ENCODE measurements around the gene DGKI. TPM values are rescaled to one million over a fixed set of nuclear protein-coding genes. Genes with fewer than 3 reads are reported as not detected.

The DGKI gene
- total RNA-seq, 1 experiment from 2014 or later: not detected

DNA sequence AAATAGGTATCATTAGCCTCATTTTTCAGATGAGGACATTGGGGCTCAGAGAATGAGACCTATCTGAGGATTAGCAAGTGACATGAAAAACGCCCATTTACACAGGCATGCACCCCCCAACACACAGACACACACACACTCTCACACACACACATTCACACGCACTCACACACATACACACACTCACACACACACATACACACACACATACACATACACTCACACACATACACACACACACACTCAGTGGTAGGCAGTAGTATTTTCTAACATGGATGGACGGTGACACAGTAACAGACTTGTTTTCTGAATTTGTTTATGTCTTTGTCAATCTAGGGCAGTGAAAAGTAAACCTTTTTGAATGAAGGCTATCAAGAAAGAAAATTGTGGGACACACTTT is 21.3 kb downstream of the DGKI start:
- Histone ChIP-seq H3K27ac (ENCODE audit: low read length) (no peak overlapping the region), H3K9ac (ENCODE audit: low read length) (no peak overlapping the region), H3K27me3 (ENCODE audit: low read length) (no peaks in the 10 kb centered on the region), H4K20me1 (ENCODE audit: insufficient read depth, low read depth, low read length) (no peaks in the 10 kb centered on the region), H2AFZ (ENCODE audit: low read length) (no peak overlapping the region), H3K4me3 (ENCODE audit: low read length) (no peak overlapping the region), H3K4me2 (ENCODE audit: low read depth, low read length, poor library complexity, severe bottlenecking) (no peak overlapping the region), H3K9me3 (ENCODE audit: low read length) (no peaks in the 10 kb centered on the region), H3K36me3 (ENCODE audit: insufficient read depth, low read length) (no peaks in the 10 kb centered on the region), H3K79me2 (ENCODE audit: low read length) (no peaks in the 10 kb centered on the region), H3K9me2 (replicated peaks; ENCODE audit: insufficient read depth, low read length) (no peaks in the 10 kb centered on the region), H3K4me1 (ENCODE audit: low read length) (no peaks in the 10 kb centered on the region)
- DNase-seq: no peak

DNA sequence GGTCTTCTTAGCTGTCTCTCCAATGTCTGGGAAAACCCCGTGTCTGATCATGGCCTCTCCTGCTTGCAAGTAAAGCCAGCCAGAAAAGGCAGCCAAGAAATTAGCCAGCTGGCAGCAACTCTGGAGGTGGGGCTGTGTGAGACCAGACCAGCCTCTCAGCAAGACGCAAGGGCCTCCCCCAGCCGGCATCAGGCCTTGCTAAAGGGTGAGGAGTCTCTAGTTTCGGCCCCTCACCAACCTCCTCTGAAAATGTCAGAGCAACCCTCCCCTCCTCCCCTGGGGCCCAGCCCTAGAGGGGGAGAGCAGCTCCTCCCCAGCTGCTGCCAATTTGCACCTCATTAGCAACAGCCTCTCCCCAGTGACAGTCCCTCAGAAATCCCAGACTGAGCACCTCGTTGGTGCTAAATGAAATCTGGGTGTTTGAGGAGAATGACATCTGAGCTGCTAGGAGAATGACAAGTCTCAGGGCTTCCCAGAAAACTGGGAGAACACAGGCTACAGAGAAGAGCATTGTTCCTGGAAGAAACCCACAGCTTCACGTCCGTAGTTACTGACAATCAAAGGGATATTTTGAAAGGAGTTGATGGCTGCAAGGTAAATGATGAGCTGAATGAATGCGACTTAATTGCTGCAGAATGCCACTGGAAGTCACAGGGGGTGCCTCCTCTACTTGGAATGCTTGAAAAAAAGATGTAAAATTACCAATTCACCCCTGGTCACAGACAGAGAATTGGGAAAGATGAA is 25.9 kb downstream of the DGKI start:
- Histone ChIP-seq H3K4me2 (ENCODE audit: low read depth, low read length, poor library complexity, severe bottlenecking) (no peak overlapping the region), H3K9me2 (replicated peaks; ENCODE audit: insufficient read depth, low read length) (no peaks in the 10 kb centered on the region), H3K4me1 (ENCODE audit: low read length) (no peaks in the 10 kb centered on the region), H3K27ac (ENCODE audit: low read length) (no peak overlapping the region), H4K20me1 (ENCODE audit: insufficient read depth, low read depth, low read length) (no peaks in the 10 kb centered on the region), H3K36me3 (ENCODE audit: insufficient read depth, low read length) (no peaks in the 10 kb centered on the region), H3K9ac (ENCODE audit: low read length) (no peak overlapping the region), H3K9me3 (ENCODE audit: low read length) (no peaks in the 10 kb centered on the region), H3K79me2 (ENCODE audit: low read length) (no peaks in the 10 kb centered on the region), H2AFZ (ENCODE audit: low read length) (no peak overlapping the region), H3K4me3 (ENCODE audit: low read length) (no peak overlapping the region), H3K27me3 (ENCODE audit: low read length) (no peaks in the 10 kb centered on the region)
- no peak for DNase-seq

DNA sequence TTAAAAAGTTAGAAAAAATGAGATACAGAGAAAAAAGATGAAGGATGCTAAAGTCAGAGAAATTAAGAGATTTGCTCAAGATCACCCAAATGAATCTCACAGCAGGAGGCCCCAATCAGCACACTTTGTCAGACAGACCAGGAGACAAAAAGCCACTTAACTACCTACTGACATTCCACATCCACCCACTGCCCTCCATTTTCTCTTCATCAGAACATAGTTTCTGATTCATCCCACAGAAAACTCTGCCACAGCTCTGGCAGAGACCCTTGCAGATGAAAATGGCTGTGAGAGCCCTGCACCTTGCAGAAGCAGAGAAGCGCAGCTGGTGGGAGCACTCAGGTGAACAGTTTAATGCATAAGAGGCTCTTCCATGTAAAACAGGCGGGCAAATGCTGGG is 26.6 kb downstream of the DGKI start:
- H3K4me1 ChIP-seq (ENCODE audit: low read length): no peaks in the 10 kb centered on the region
- H3K4me2 ChIP-seq (ENCODE audit: low read depth, low read length, poor library complexity, severe bottlenecking): no peak overlapping the region
- no peak overlapping the region for H3K9ac ChIP-seq (ENCODE audit: low read length)
- H3K79me2 ChIP-seq (ENCODE audit: low read length): no peaks in the 10 kb centered on the region
- no peak overlapping the region for H3K4me3 ChIP-seq (ENCODE audit: low read length)
- H4K20me1 ChIP-seq (ENCODE audit: insufficient read depth, low read depth, low read length): no peaks in the 10 kb centered on the region
- H3K9me3 ChIP-seq (ENCODE audit: low read length): no peaks in the 10 kb centered on the region
- H3K27ac ChIP-seq (ENCODE audit: low read length): no peak overlapping the region
- H3K36me3 ChIP-seq (ENCODE audit: insufficient read depth, low read length): no peaks in the 10 kb centered on the region
- H3K9me2 ChIP-seq (replicated peaks; ENCODE audit: insufficient read depth, low read length): no peaks in the 10 kb centered on the region
- no peak for DNase-seq
- no peak overlapping the region for H2AFZ ChIP-seq (ENCODE audit: low read length)
- no peaks in the 10 kb centered on the region for H3K27me3 ChIP-seq (ENCODE audit: low read length)

DNA sequence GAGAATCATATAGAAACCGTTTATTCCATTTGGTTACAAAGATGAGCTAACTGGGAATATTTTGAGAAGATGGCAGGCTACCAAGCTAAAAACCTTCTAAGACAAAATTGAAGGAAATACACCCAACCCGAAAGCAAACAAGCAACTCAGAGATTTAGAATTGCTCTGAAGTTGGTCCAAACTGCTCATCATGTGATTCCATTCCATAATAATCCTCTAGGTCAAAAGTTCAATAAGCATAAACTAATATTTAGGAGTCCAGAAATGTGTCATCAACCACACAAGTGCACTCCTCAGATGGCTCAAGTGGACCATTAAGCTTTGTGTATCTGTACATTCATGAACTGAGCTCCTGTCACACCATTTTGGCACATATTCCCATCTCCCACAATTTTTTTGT is 28.7 kb downstream of the DGKI start:
- H3K4me1 ChIP-seq (ENCODE audit: low read length): no peaks in the 10 kb centered on the region
- no peaks in the 10 kb centered on the region for H3K79me2 ChIP-seq (ENCODE audit: low read length)
- H3K9me3 ChIP-seq (ENCODE audit: low read length): no peaks in the 10 kb centered on the region
- H3K9ac ChIP-seq (ENCODE audit: low read length): no peak overlapping the region
- no peak overlapping the region for H2AFZ ChIP-seq (ENCODE audit: low read length)
- no peaks in the 10 kb centered on the region for H3K27me3 ChIP-seq (ENCODE audit: low read length)
- no peak overlapping the region for H3K27ac ChIP-seq (ENCODE audit: low read length)
- no peak overlapping the region for H3K4me3 ChIP-seq (ENCODE audit: low read length)
- no peaks in the 10 kb centered on the region for H3K9me2 ChIP-seq (replicated peaks; ENCODE audit: insufficient read depth, low read length)
- no peaks in the 10 kb centered on the region for H4K20me1 ChIP-seq (ENCODE audit: insufficient read depth, low read depth, low read length)
- H3K36me3 ChIP-seq (ENCODE audit: insufficient read depth, low read length): no peaks in the 10 kb centered on the region
- DNase-seq: no peak
- H3K4me2 ChIP-seq (ENCODE audit: low read depth, low read length, poor library complexity, severe bottlenecking): no peak overlapping the region

DNA sequence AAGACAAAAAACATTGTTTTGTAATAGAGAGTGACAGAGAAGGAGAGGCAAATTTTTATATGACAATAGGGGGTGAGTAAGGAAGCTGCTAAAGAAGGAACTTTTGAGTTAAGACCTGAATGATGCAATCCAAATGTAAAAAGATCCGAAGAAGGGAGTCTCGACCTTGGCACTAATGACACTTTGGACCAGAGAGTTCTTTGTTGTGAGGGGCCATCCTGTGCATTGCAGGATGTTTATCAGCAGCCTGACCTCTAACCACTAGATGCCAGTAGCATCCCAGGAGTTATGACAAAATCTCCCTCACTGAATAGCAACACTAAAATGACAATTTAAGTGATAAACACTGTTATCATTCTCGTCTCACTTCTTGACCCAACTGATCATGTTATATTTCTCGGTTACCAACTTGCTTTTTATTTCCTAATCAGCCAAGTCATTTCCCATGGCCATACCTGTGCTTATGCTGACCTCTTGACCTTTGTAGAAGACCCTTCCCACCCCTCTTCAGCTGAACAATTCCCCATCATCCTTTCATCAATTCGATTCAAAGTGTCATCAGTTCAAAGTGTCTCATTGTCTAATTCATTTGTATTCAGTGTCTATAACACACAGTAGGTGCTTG is 30.0 kb downstream of the DGKI start:
- H3K79me2 ChIP-seq (ENCODE audit: low read length): no peaks in the 10 kb centered on the region
- H3K27ac ChIP-seq (ENCODE audit: low read length): no peak overlapping the region
- H3K27me3 ChIP-seq (ENCODE audit: low read length): no peaks in the 10 kb centered on the region
- H3K4me1 ChIP-seq (ENCODE audit: low read length): no peaks in the 10 kb centered on the region
- H3K9ac ChIP-seq (ENCODE audit: low read length): no peak overlapping the region
- H3K4me2 ChIP-seq (ENCODE audit: low read depth, low read length, poor library complexity, severe bottlenecking): no peak overlapping the region
- no peaks in the 10 kb centered on the region for H3K9me2 ChIP-seq (replicated peaks; ENCODE audit: insufficient read depth, low read length)
- H4K20me1 ChIP-seq (ENCODE audit: insufficient read depth, low read depth, low read length): no peaks in the 10 kb centered on the region
- H2AFZ ChIP-seq (ENCODE audit: low read length): no peak overlapping the region
- no peak overlapping the region for H3K4me3 ChIP-seq (ENCODE audit: low read length)
- no peaks in the 10 kb centered on the region for H3K9me3 ChIP-seq (ENCODE audit: low read length)
- no peak for DNase-seq
- H3K36me3 ChIP-seq (ENCODE audit: insufficient read depth, low read length): no peaks in the 10 kb centered on the region

DNA sequence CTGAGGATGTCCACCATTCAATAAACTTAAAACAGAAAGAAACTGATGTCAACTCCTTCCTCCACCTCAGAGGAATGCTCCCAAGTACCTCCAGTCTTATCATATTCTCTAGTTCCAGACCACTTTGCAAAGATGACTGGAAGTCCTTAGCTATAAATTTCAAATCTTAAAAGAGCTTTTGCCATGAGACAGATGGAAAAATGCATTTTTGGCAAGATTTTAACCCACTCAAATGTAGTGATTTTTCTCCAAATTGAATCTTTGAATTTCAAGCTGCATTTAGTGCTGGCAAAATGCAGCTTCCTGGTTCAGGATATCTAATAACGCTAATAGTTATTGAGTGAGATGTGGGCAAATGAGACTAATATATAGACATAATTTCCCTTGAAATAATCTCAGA is 33.2 kb downstream of the DGKI start:
- H3K36me3 ChIP-seq (ENCODE audit: insufficient read depth, low read length): no peaks in the 10 kb centered on the region
- H3K4me3 ChIP-seq (ENCODE audit: low read length): no peak overlapping the region
- H3K27me3 ChIP-seq (ENCODE audit: low read length): no peaks in the 10 kb centered on the region
- H3K4me1 ChIP-seq (ENCODE audit: low read length): no peaks in the 10 kb centered on the region
- no peaks in the 10 kb centered on the region for H3K79me2 ChIP-seq (ENCODE audit: low read length)
- H4K20me1 ChIP-seq (ENCODE audit: insufficient read depth, low read depth, low read length): no peaks in the 10 kb centered on the region
- H3K4me2 ChIP-seq (ENCODE audit: low read depth, low read length, poor library complexity, severe bottlenecking): no peak overlapping the region
- H3K9ac ChIP-seq (ENCODE audit: low read length): no peak overlapping the region
- no peak for DNase-seq
- H3K9me3 ChIP-seq (ENCODE audit: low read length): no peaks in the 10 kb centered on the region
- H2AFZ ChIP-seq (ENCODE audit: low read length): no peak overlapping the region
- no peaks in the 10 kb centered on the region for H3K9me2 ChIP-seq (replicated peaks; ENCODE audit: insufficient read depth, low read length)
- H3K27ac ChIP-seq (ENCODE audit: low read length): no peak overlapping the region

DNA sequence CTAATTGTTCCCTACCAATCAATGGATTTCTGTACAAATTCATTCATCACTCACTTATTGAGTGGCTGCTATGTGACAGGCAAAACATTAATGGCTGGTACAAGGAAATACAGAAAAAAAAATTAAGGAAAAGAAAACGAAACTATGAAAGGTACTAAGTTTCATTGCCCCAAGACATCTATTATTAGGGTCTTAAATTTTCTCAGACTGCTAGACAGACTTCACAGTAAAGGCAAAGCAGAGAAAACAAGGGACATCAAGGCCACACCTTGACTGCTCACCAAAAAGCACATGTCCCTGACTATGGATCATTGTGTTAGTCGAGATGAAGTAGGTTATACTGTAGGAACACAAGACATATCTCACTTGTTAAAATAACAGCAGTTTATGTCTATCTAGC is 36.5 kb downstream of the DGKI start:
- H3K36me3 ChIP-seq (ENCODE audit: insufficient read depth, low read length): no peaks in the 10 kb centered on the region
- H3K79me2 ChIP-seq (ENCODE audit: low read length): no peaks in the 10 kb centered on the region
- no peak for DNase-seq
- no peak overlapping the region for H3K9ac ChIP-seq (ENCODE audit: low read length)
- H3K9me2 ChIP-seq (replicated peaks; ENCODE audit: insufficient read depth, low read length): no peaks in the 10 kb centered on the region
- no peaks in the 10 kb centered on the region for H3K27me3 ChIP-seq (ENCODE audit: low read length)
- H3K4me1 ChIP-seq (ENCODE audit: low read length): no peaks in the 10 kb centered on the region
- no peak overlapping the region for H3K27ac ChIP-seq (ENCODE audit: low read length)
- H3K4me2 ChIP-seq (ENCODE audit: low read depth, low read length, poor library complexity, severe bottlenecking): no peak overlapping the region
- H2AFZ ChIP-seq (ENCODE audit: low read length): no peak overlapping the region
- no peak overlapping the region for H3K4me3 ChIP-seq (ENCODE audit: low read length)
- H3K9me3 ChIP-seq (ENCODE audit: low read length): no peaks in the 10 kb centered on the region
- H4K20me1 ChIP-seq (ENCODE audit: insufficient read depth, low read depth, low read length): no peaks in the 10 kb centered on the region

DNA sequence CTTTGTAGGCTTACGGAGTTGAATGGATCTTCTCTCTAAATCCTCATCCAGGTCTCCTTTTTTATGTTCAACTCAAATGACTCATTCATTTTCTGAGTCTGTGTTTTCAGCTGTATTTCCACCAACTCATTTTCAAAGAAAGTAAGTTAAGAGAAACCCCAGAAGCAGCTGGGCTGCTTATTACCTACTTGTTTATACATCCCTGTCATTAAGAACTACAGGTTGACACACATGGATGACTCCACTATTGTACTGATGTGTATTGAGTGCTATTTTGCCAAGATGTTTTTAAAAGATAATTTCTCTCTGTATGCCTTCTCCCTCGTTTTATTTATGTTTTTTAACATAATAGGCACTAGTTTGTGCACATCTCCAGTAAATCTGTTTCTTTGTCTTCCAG is 41.9 kb downstream of the DGKI start:
- Histone ChIP-seq H2AFZ (ENCODE audit: low read length) (no peak overlapping the region), H3K79me2 (ENCODE audit: low read length) (no peaks in the 10 kb centered on the region), H3K27ac (ENCODE audit: low read length) (no peak overlapping the region), H3K36me3 (ENCODE audit: insufficient read depth, low read length) (no peaks in the 10 kb centered on the region), H3K4me2 (ENCODE audit: low read depth, low read length, poor library complexity, severe bottlenecking) (no peak overlapping the region), H3K4me3 (ENCODE audit: low read length) (no peak overlapping the region), H3K4me1 (ENCODE audit: low read length) (no peaks in the 10 kb centered on the region), H3K9me3 (ENCODE audit: low read length) (no peaks in the 10 kb centered on the region), H3K9ac (ENCODE audit: low read length) (no peak overlapping the region), H3K9me2 (replicated peaks; ENCODE audit: insufficient read depth, low read length) (no peaks in the 10 kb centered on the region), H3K27me3 (ENCODE audit: low read length) (no peaks in the 10 kb centered on the region), H4K20me1 (ENCODE audit: insufficient read depth, low read depth, low read length) (no peaks in the 10 kb centered on the region)
- no peak for DNase-seq

All from Karpas-422 (cell line).